ENCODE results near the gene IKZF2. TPM values are rescaled to one million over a fixed set of nuclear protein-coding genes. Genes with fewer than 3 reads are reported as not detected.

The IKZF2 gene
- total and polyA plus RNA-seq, 9 of the 15 experiments (the other 6 are each of a cell fraction or from before 2014, with no cell fraction given): 0.04 to 0.54 (median 0.22) TPM

GRCh38 chr2:213121690-213122089, 29.7 kb downstream of the IKZF2 start:
- FAIRE-seq (no peak), ATAC-seq (no peak), DNase-seq (ENCODE audit: extremely low read depth in 1 of 4, low spot score in 3 of 4) (no peak)
- Histone ChIP-seq H3K27me3 (ENCODE audit: control insufficient read depth in 2 of 2, insufficient read depth in 2 of 2, low read length in 2 of 2) (no peaks in the 10 kb centered on the region), H3K9me1 (ENCODE audit: control insufficient read depth, insufficient read depth, low read length) (no peaks in the 10 kb centered on the region), H3K27ac (ENCODE audit: extremely low read depth, low read depth, low read length) (no peak overlapping the region), H2AFZ (ENCODE audit: low read depth, low read length) (no peak overlapping the region), H3K4me2 (ENCODE audit: insufficient read depth, low read length) (no peak overlapping the region), H3K79me2 (ENCODE audit: control insufficient read depth, insufficient read depth, low read length) (no peaks in the 10 kb centered on the region), H3K4me3 (no peak overlapping the region), H3K9me3 (replicated peaks; ENCODE audit: control insufficient read depth, insufficient read depth, low read depth, low read length) (no peaks in the 10 kb centered on the region), H3K9ac (ENCODE audit: insufficient read depth in 1 of 2, low read depth in 2 of 2, low read length in 2 of 2) (no peak overlapping the region), H3K4me1 (replicated peaks in 1 of 2; ENCODE audit: control insufficient read depth in 2 of 2, insufficient read depth in 2 of 2, low read length in 2 of 2) (no peaks in the 10 kb centered on the region), H3K36me3 (ENCODE audit: control insufficient read depth, insufficient read depth, low read length) (no peaks in the 10 kb centered on the region), H4K20me1 (replicated peaks; ENCODE audit: control insufficient read depth, insufficient read depth, low read length) (no peaks in the 10 kb centered on the region)
- in situ Hi-C loops (cut with MboI): no loop called here
- POLR2A ChIA-PET: no interaction called here
- CTCF ChIA-PET (ENCODE audit: low intra/inter-chr PET ratio): no interaction called here
- no TSS peak for BruUV-seq (replicated peaks)
- intact Hi-C loops (cut with micrococcal nuclease): no loop called here
- TF ChIP-seq MLX (CRISPR knock-in tag; conservative IDR thresholded peaks at IDR 0.05) (no peak), ZNF318 (IDR thresholded peaks at IDR 0.05; ENCODE audit: borderline replicate concordance in 1 of 2, low read depth in 1 of 2) (no peak), BHLHE40 (IDR thresholded peaks at IDR 0.05; ENCODE audit: low read length) (no peak), U2AF1 (optimal IDR thresholded peaks at IDR 0.05; ENCODE audit: low read depth, low read length) (no peak), RB1 (IDR thresholded peaks at IDR 0.05; ENCODE audit: low read depth) (no peak), TAF9B (IDR thresholded peaks at IDR 0.05; ENCODE audit: partially characterized antibody) (no peak), POLR3A (IDR thresholded peaks at IDR 0.05; ENCODE audit: borderline replicate concordance, extremely low read depth, insufficient read depth, insufficient read length) (no peak), NCOR1 (IDR thresholded peaks at IDR 0.05) (no peak), SNRNP70 (optimal IDR thresholded peaks at IDR 0.05; ENCODE audit: low read depth, low read length) (no peak), FUS (optimal IDR thresholded peaks at IDR 0.05; ENCODE audit: low read depth, low read length) (no peak), DACH1 (IDR thresholded peaks at IDR 0.05; ENCODE audit: partially characterized antibody) (no peak), MAFG (tag; conservative IDR thresholded peaks at IDR 0.05) (no peak), ZFX (CRISPR knock-in tag; IDR thresholded peaks at IDR 0.05) (no peak), MLLT1 (IDR thresholded peaks at IDR 0.05) (no peak)
